H1 (cell line): ENCODE data around the gene TMED4.

Experiments
- ATF2 ChIP-seq: IDR thresholded peaks from 2 replicates; pipeline ENCODE4 v1.6.1; 2012; ENCODE audit warnings: low read length, inconsistent platforms
- CTCF ChIP-seq, 3 experiments: IDR thresholded peaks; 1 replicate in 2 of 3; 2 replicates in 1 of 3; pipeline versions ENCODE4 v1.5.1 to v1.6.1; 2011; ENCODE audit warnings: low read length in 3 of 3, mild to moderate bottlenecking in 3 of 3, inconsistent platforms in 2 of 3, low read depth in 1 of 3, moderate library complexity in 1 of 3; ENCODE audit not compliant: insufficient read depth in 1 of 3; ENCODE audit errors: control extremely low read depth in 1 of 3
- EZH2 ChIP-seq: fragments of 200-600 bp; sonication (generic); IDR thresholded peaks from 2 replicates; pipeline ENCODE4 v1.7.1; 2012; ENCODE audit warnings: low read depth, mild to moderate bottlenecking, moderate library complexity, low read length, inconsistent platforms; ENCODE audit not compliant: severe bottlenecking
- JUN ChIP-seq: IDR thresholded peaks from 2 replicates; pipeline ENCODE4 v1.6.1; 2011; ENCODE audit warnings: low read depth, mild to moderate bottlenecking, improper control_type of control experiment, low read length
- JUND ChIP-seq: IDR thresholded peaks from 2 replicates; pipeline ENCODE4 v1.6.1; 2011; ENCODE audit warnings: mild to moderate bottlenecking, improper control_type of control experiment, low read length
- MAFK ChIP-seq: IDR thresholded peaks from 2 replicates; pipeline ENCODE4 v1.6.1; 2012; ENCODE audit warnings: low read depth, mild to moderate bottlenecking, improper control_type of control experiment, low read length
- MAX ChIP-seq: IDR thresholded peaks from 2 replicates; pipeline ENCODE4 v1.6.1; 2012; ENCODE audit warnings: inconsistent platforms
- POLR2A ChIP-seq, 2 experiments: IDR thresholded peaks; 1 replicate in 1 of 2; 2 replicates in 1 of 2; pipeline ENCODE4 v1.6.1; 2011; ENCODE audit warnings: low read depth in 2 of 2, low read length in 2 of 2, mild to moderate bottlenecking in 2 of 2; ENCODE audit errors: control extremely low read depth in 1 of 2
- POLR2AphosphoS5 ChIP-seq: IDR thresholded peaks from 2 replicates; pipeline ENCODE4 v1.6.1; 2011; ENCODE audit warnings: low read depth, low read length
- SIN3A ChIP-seq, 2 experiments: IDR thresholded peaks in 1 of 2; conservative IDR thresholded peaks in 1 of 2; 2 replicates each; pipeline ENCODE4 v1.6.1; 2011 to 2012; ENCODE audit warnings: low read length in 2 of 2, improper control_type of control experiment in 1 of 2, low read depth in 1 of 2, mild to moderate bottlenecking in 1 of 2
- SP1 ChIP-seq: IDR thresholded peaks from 2 replicates; pipeline ENCODE4 v1.6.1; 2011; ENCODE audit warnings: low read depth, low read length
- USF2 ChIP-seq: IDR thresholded peaks from 2 replicates; pipeline ENCODE4 v1.6.1; 2011; ENCODE audit warnings: low read length, improper control_type of control experiment

- no peak for TF ChIP-seq CTCF (IDR thresholded peaks at IDR 0.05; ENCODE audit: control extremely low read depth in 1 of 3, insufficient read depth in 1 of 3, low read depth in 1 of 3, low read length in 3 of 3)
- no peak for TF ChIP-seq POLR2A (IDR thresholded peaks at IDR 0.05; ENCODE audit: control extremely low read depth in 1 of 2, low read depth in 2 of 2, low read length in 2 of 2)
- TF ChIP-seq SP1, result no peak
- no peak for TF ChIP-seq USF2
- no peak for TF ChIP-seq JUN
- no peak for TF ChIP-seq ATF2
- TF ChIP-seq POLR2AphosphoS5, result no peak
- TF ChIP-seq EZH2, result no peak
- no peak for TF ChIP-seq JUND
- no peak for TF ChIP-seq MAFK
- no peak for TF ChIP-seq MAX
- no peak for TF ChIP-seq SIN3A (conservative IDR thresholded peaks at IDR 0.05 in 1 of 2, IDR thresholded peaks at IDR 0.05 in 1 of 2; ENCODE audit: low read depth in 1 of 2, low read length in 2 of 2)
Measured at GRCh38 chr7:44618753-44619152, 36.7 kb upstream of the TMED4 start.
